ENCODE data around the gene A2M. TPM values are rescaled to one million over a fixed set of nuclear protein-coding genes. Genes with fewer than 3 reads are reported as not detected.
A peak's percentile ranks its signal among the peaks of the same experiment; 100 is the strongest.

Gene A2M
- total and polyA plus RNA-seq, 7 donors: 42.6 to 242 (median 86.0) TPM

DNA sequence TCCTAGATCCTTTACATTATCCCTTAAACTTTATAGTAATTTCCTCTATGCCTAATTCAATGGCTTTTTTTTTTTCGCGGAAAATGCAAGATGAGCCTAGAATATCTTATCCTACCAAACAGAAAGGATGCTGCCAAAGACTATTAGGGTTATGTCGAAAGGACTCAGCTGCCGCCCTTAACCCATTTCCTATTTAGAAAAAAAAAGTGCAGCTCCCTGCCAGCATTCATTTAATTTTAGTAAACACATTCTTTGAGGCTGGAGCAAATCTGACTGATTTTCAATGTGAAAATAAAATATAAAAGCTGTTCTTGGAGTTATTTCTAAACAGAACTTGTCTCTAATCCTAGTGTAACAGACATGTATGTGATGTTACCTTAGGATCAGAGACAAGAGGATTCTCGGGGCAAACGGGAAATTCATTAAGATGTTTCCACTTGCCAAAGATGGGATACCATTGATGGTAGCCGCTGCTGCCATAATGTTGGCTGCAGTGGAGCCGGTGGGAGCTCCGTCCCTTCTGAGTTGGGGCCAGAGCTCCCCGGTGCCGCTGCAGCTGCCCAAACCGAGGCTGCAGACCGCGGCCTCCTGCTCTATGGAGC, 8.2 kb upstream of the A2M start:
- intact Hi-C loops (cut with DNase I): no loop called here
- ATAC-seq (no peak), DNase-seq (no peak)
- WGBS, 3 donors: 70 to 72% (median 71%) methylated on average over 14 of the region's 14 CpGs
- H3K36me3 ChIP-seq (ENCODE audit: insufficient read depth in 1 of 2, low read depth in 1 of 2): no peaks in the 10 kb centered on the region
- TF ChIP-seq, protein P1, sequence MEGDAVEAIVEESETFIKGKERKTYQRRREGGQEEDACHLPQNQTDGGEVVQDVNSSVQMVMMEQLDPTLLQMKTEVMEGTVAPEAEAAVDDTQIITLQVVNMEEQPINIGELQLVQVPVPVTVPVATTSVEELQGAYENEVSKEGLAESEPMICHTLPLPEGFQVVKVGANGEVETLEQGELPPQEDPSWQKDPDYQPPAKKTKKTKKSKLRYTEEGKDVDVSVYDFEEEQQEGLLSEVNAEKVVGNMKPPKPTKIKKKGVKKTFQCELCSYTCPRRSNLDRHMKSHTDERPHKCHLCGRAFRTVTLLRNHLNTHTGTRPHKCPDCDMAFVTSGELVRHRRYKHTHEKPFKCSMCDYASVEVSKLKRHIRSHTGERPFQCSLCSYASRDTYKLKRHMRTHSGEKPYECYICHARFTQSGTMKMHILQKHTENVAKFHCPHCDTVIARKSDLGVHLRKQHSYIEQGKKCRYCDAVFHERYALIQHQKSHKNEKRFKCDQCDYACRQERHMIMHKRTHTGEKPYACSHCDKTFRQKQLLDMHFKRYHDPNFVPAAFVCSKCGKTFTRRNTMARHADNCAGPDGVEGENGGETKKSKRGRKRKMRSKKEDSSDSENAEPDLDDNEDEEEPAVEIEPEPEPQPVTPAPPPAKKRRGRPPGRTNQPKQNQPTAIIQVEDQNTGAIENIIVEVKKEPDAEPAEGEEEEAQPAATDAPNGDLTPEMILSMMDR (IDR thresholded peaks at IDR 0.05): no peak
- H3K9me3 ChIP-seq: no peaks in the 10 kb centered on the region
- H3K27me3 ChIP-seq (ENCODE audit: insufficient read depth in 3 of 3, low read length in 2 of 3): no peaks in the 10 kb centered on the region
- peak overlapping the region; percentile 11 for H3K27ac ChIP-seq
- peak overlapping the region; percentile 44 for H3K4me3 ChIP-seq
- peaks cover 7% of the 10 kb centered on the region for H3K4me1 ChIP-seq

DNA sequence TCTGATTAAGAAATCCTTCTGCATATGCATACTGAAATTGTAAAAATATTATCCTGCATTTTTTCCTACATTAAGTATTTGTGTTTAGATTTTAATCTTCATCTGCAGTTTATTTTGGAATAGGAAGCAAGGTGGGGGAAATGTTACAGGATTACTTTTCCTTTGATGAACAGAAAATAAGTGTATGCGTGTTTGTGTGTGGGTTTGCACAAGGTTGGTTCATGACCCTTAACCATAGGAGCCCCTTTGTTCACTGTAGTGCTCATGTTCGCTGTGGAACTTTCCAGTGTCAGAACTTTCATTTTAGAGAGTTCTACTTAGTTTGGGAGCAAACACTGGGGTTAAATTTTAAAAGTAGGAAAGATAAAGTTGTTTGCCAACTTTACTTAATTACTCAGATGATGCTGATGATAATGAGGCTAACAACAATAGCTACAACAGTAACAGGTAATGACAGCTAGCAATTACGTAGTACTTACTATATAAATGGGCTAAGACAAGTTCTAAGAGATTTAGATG, 6.4 kb upstream of the A2M start:
- peak overlapping the region; percentile 43 for H3K27ac ChIP-seq
- peaks cover 19% of the 10 kb centered on the region for H3K4me1 ChIP-seq
- H3K27me3 ChIP-seq (ENCODE audit: insufficient read depth in 3 of 3, low read length in 2 of 3): no peaks in the 10 kb centered on the region
- TF ChIP-seq, protein P1 (IDR thresholded peaks at IDR 0.05): no peak
- no peak for DNase-seq
- H3K36me3 ChIP-seq (ENCODE audit: insufficient read depth in 1 of 2, low read depth in 1 of 2): no peaks in the 10 kb centered on the region
- H3K4me3 ChIP-seq: no peak overlapping the region
- H3K9me3 ChIP-seq: no peaks in the 10 kb centered on the region
- WGBS, 3 donors: 65 to 84% (median 80%) methylated on average over 3 of the region's 3 CpGs
- intact Hi-C loops (cut with DNase I): no loop called here
- ATAC-seq: no peak

- Histone ChIP-seq H3K9me3 (no peaks in the 10 kb centered on the region), H3K27me3 (ENCODE audit: insufficient read depth in 3 of 3, low read length in 2 of 3) (no peaks in the 10 kb centered on the region), H3K4me1 (peaks cover 34% of the 10 kb centered on the region), H3K27ac (no peak overlapping the region), H3K36me3 (ENCODE audit: insufficient read depth in 1 of 2, low read depth in 1 of 2) (no peaks in the 10 kb centered on the region), H3K4me3 (no peak overlapping the region)
- WGBS, 3 donors: 84 to 91% (median 85%) methylated on average over 10 of the region's 10 CpGs
- TF ChIP-seq, protein P1 (IDR thresholded peaks at IDR 0.05): no peak
- intact Hi-C loops (cut with DNase I): no loop called here
- no peak for DNase-seq
- no peak for ATAC-seq
Measured at GRCh38 chr12:9120487-9121184, 4.9 kb upstream of the A2M start.

GRCh38 chr12:9118158-9118557, 2.4 kb upstream of the A2M start:
- Histone ChIP-seq H3K4me3 (no peak overlapping the region), H3K4me1 (peaks cover 36% of the 10 kb centered on the region), H3K27me3 (ENCODE audit: insufficient read depth in 3 of 3, low read length in 2 of 3) (no peaks in the 10 kb centered on the region), H3K27ac (peak overlapping the region; percentile 71), H3K9me3 (no peaks in the 10 kb centered on the region), H3K36me3 (ENCODE audit: insufficient read depth in 1 of 2, low read depth in 1 of 2) (no peaks in the 10 kb centered on the region)
- ATAC-seq: peak; percentile 16 to 38 (median 34)
- WGBS, 3 donors: 71 to 86% (median 78%) methylated on average over 3 of the region's 3 CpGs
- TF ChIP-seq, protein P1 (IDR thresholded peaks at IDR 0.05): no peak
- no peak for DNase-seq
- intact Hi-C loops (cut with DNase I): no loop called here
